HepG2 (cell line): ENCODE results near the gene RFTN1. TPM values are rescaled to one million over a fixed set of nuclear protein-coding genes. Genes with fewer than 3 reads are reported as not detected.

Experiments
- CC2D1A ChIP-seq: sonication (generic); formaldehyde crosslinking; IDR thresholded peaks from 2 replicates; pipeline ENCODE4 v1.8.1; 2023; ENCODE audit warnings: mild to moderate bottlenecking, missing genetic modification reagents
- MAFK ChIP-seq, 2 experiments: IDR thresholded peaks in 1 of 2; conservative IDR thresholded peaks in 1 of 2; 2 replicates each; pipeline ENCODE4 v1.6.1; 2011; ENCODE audit warnings: improper control_type of control experiment in 2 of 2, low read length in 2 of 2
- PAWR ChIP-seq: sonication (generic); formaldehyde crosslinking; IDR thresholded peaks from 2 replicates; pipeline ENCODE4 v1.4.0; 2020; ENCODE audit warnings: missing genetic modification reagents, mild to moderate bottlenecking, borderline replicate concordance
- RORA ChIP-seq: sonication (generic); formaldehyde crosslinking; IDR thresholded peaks from 2 replicates; pipeline ENCODE4 v1.5.0; 2020; ENCODE audit warnings: mild to moderate bottlenecking, missing genetic modification reagents, moderate library complexity
- SMAD1 ChIP-seq: sonication (generic); formaldehyde crosslinking; IDR thresholded peaks from 2 replicates; pipeline ENCODE4 v1.4.0; 2020; ENCODE audit warnings: missing genetic modification reagents, low read depth, mild to moderate bottlenecking, borderline replicate concordance
- SNAPC5 ChIP-seq: sonication (generic); formaldehyde crosslinking; IDR thresholded peaks from 2 replicates; pipeline ENCODE4 v1.8.1; 2023; ENCODE audit warnings: mild to moderate bottlenecking, missing genetic modification reagents, borderline replicate concordance
- ZFP37 ChIP-seq: sonication (generic); formaldehyde crosslinking; IDR thresholded peaks from 2 replicates; pipeline ENCODE4 v1.4.0; 2020; ENCODE audit warnings: missing genetic modification reagents, borderline replicate concordance
- ZFX ChIP-seq: sonication (generic); formaldehyde crosslinking; IDR thresholded peaks from 2 replicates; pipeline ENCODE4 v1.4.0; 2020; ENCODE audit warnings: mild to moderate bottlenecking, low read depth, missing genetic modification reagents, moderate library complexity
- ZHX2 ChIP-seq, 2 experiments: sonication (generic) in 1 of 2; formaldehyde crosslinking in 1 of 2; IDR thresholded peaks; 2 replicates each; pipeline versions ENCODE4 v1.6.1 to v1.9.0; 2014 to 2022; ENCODE audit warnings: antibody characterized with exemption in 1 of 2, borderline replicate concordance in 1 of 2, inconsistent platforms in 1 of 2, low read depth in 1 of 2, missing genetic modification reagents in 1 of 2
- ZNF180 ChIP-seq: sonication (generic); formaldehyde crosslinking; IDR thresholded peaks from 2 replicates; pipeline ENCODE4 v1.4.0; 2020; ENCODE audit warnings: low read depth, missing genetic modification reagents, borderline replicate concordance
- ZNF678 ChIP-seq: sonication (generic); formaldehyde crosslinking; IDR thresholded peaks from 2 replicates; pipeline ENCODE4 v1.4.0; 2020; ENCODE audit warnings: mild to moderate bottlenecking, missing genetic modification reagents
- ZNF766 ChIP-seq: sonication (generic); formaldehyde crosslinking; IDR thresholded peaks from 2 replicates; pipeline ENCODE4 v1.5.0; 2020; ENCODE audit warnings: missing genetic modification reagents, borderline replicate concordance
- ZNF773 ChIP-seq: sonication (generic); formaldehyde crosslinking; IDR thresholded peaks from 2 replicates; pipeline ENCODE4 v1.4.0; 2020; ENCODE audit warnings: missing genetic modification reagents, borderline replicate concordance
- ZNF782 ChIP-seq: sonication (generic); formaldehyde crosslinking; IDR thresholded peaks from 2 replicates; pipeline ENCODE4 v1.4.0; 2020; ENCODE audit warnings: missing genetic modification reagents, mild to moderate bottlenecking, borderline replicate concordance
- polyA plus RNA-seq, 8 experiments: library from polyadenylated mRNA; depleted of rRNA in 3 of 8; stranded (reverse) in 7 of 8; unstranded in 1 of 8; fragments of >200 nt; fragmentation: Illumina TruSeq in 4 of 8; extraction: Trizol in 4 of 8; gene quantifications; 2 replicates each; pipeline versions ENCODE4 v1.2.1 to v1.2.3, GENCODE V29; 2011 to 2016; ENCODE audit warnings: low read depth in 4 of 8, missing spikeins in 1 of 8, mixed read lengths in 1 of 8; ENCODE audit not compliant: insufficient read depth in 1 of 8
- total RNA-seq, 5 experiments: library from RNA; depleted of rRNA; stranded (reverse); fragments of >200 nt; fragmentation: Illumina TruSeq; extraction: Trizol; gene quantifications; 2 replicates each; pipeline ENCODE4 v1.2.3, GENCODE V29; 2016; ENCODE audit warnings: low read depth in 1 of 5
- TF ChIP-seq, protein P1 (sequence below): sonication (generic); formaldehyde crosslinking; IDR thresholded peaks from 2 replicates; pipeline ENCODE4 v1.8.1; 2023; ENCODE audit warnings: mild to moderate bottlenecking, inconsistent platforms, moderate library complexity, missing genetic modification reagents, borderline replicate concordance
- TF ChIP-seq, protein P2 (sequence below): sonication (generic); formaldehyde crosslinking; IDR thresholded peaks from 2 replicates; pipeline ENCODE4 v1.9.0; 2021; ENCODE audit warnings: missing genetic modification reagents, borderline replicate concordance
- TF ChIP-seq, protein P3 (sequence below): sonication (generic); formaldehyde crosslinking; IDR thresholded peaks from 2 replicates; pipeline ENCODE4 v1.4.0; 2020; ENCODE audit warnings: mild to moderate bottlenecking, missing genetic modification reagents, borderline replicate concordance

The RFTN1 gene
- total and polyA plus RNA-seq, 2 of the 13 experiments (the other 11 are each of a cell fraction or from before 2014, with no cell fraction given), result not detected

GRCh38 chr3:16332904-16333426 is 180.5 kb downstream of the RFTN1 start (continued):
- TF ChIP-seq ZFX (CRISPR knock-in tag) (no peak), ZNF678 (no peak), PAWR (CRISPR knock-in tag) (no peak), ZNF773 (CRISPR knock-in tag) (no peak), MAFK (conservative IDR thresholded peaks at IDR 0.05 in 1 of 2, IDR thresholded peaks at IDR 0.05 in 1 of 2; ENCODE audit: low read length in 2 of 2) (peak; percentile 68 to 73), RORA (no peak), ZFP37 (CRISPR knock-in tag) (no peak), CC2D1A (CRISPR knock-in tag) (no peak), ZNF180 (CRISPR knock-in tag) (no peak), SNAPC5 (CRISPR knock-in tag) (no peak), ZNF766 (CRISPR knock-in tag) (no peak), ZNF782 (CRISPR knock-in tag) (no peak), SMAD1 (CRISPR knock-in tag) (no peak), ZHX2 (IDR thresholded peaks at IDR 0.05; ENCODE audit: low read depth) (no peak), ZHX2 (CRISPR knock-in tag; IDR thresholded peaks at IDR 0.05; ENCODE audit: borderline replicate concordance) (no peak)
- TF ChIP-seq, protein P1, sequence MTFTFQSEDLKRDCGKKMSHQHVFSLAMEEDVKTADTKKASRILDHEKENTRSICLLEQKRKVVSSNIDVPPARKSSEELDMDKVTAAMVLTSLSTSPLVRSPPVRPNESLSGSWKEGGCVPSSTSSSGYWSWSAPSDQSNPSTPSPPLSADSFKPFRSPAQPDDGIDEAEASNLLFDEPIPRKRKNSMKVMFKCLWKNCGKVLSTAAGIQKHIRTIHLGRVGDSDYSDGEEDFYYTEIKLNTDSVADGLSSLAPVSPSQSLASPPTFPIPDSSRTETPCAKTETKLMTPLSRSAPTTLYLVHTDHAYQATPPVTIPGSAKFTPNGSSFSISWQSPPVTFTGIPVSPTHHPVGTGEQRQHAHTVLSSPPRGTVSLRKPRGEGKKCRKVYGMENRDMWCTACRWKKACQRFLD, result no peak
- TF ChIP-seq, protein P2, sequence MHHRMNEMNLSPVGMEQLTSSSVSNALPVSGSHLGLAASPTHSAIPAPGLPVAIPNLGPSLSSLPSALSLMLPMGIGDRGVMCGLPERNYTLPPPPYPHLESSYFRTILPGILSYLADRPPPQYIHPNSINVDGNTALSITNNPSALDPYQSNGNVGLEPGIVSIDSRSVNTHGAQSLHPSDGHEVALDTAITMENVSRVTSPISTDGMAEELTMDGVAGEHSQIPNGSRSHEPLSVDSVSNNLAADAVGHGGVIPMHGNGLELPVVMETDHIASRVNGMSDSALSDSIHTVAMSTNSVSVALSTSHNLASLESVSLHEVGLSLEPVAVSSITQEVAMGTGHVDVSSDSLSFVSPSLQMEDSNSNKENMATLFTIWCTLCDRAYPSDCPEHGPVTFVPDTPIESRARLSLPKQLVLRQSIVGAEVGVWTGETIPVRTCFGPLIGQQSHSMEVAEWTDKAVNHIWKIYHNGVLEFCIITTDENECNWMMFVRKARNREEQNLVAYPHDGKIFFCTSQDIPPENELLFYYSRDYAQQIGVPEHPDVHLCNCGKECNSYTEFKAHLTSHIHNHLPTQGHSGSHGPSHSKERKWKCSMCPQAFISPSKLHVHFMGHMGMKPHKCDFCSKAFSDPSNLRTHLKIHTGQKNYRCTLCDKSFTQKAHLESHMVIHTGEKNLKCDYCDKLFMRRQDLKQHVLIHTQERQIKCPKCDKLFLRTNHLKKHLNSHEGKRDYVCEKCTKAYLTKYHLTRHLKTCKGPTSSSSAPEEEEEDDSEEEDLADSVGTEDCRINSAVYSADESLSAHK, result no peak
- TF ChIP-seq, protein P3, sequence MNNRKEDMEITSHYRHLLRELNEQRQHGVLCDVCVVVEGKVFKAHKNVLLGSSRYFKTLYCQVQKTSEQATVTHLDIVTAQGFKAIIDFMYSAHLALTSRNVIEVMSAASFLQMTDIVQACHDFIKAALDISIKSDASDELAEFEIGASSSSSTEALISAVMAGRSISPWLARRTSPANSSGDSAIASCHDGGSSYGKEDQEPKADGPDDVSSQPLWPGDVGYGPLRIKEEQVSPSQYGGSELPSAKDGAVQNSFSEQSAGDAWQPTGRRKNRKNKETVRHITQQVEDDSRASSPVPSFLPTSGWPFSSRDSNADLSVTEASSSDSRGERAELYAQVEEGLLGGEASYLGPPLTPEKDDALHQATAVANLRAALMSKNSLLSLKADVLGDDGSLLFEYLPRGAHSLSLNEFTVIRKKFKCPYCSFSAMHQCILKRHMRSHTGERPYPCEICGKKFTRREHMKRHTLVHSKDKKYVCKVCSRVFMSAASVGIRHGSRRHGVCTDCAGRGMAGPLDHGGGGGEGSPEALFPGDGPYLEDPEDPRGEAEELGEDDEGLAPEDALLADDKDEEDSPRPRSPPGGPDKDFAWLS (CRISPR knock-in tag), result no peak
